GM23248 (cell line): ENCODE measurements around the gene ZNF438. TPM values are rescaled to one million over a fixed set of nuclear protein-coding genes. Genes with fewer than 3 reads are reported as not detected.

Experiments used
- DNase-seq: peaks from one replicate; pipeline ENCODE4 v3.0.0-alpha.2; 2015
- H2AFZ ChIP-seq: fragments of 200-600 bp; sonication (generic); 2 replicates; pipeline ENCODE4 v1.6.1; 2016; ENCODE audit warnings: antibody characterized with exemption
- H3F3A ChIP-seq: fragments of 200-600 bp; sonication (generic); 2 replicates; pipeline ENCODE4 v1.6.1; 2016; ENCODE audit warnings: mild to moderate bottlenecking, antibody characterized with exemption, mixed run types; ENCODE audit not compliant: insufficient read depth
- H3K27ac ChIP-seq: fragments of 200-600 bp; sonication (generic); 2 replicates; pipeline ENCODE4 v1.5.1; 2016; ENCODE audit warnings: mild to moderate bottlenecking
- H3K27me3 ChIP-seq: fragments of 200-600 bp; sonication (generic); replicated peaks from 2 replicates; pipeline ENCODE4 v1.6.1; 2016; ENCODE audit warnings: mild to moderate bottlenecking; ENCODE audit not compliant: insufficient read depth
- H3K36me3 ChIP-seq: fragments of 200-600 bp; sonication (generic); 2 replicates; pipeline ENCODE4 v1.6.1; 2016; ENCODE audit warnings: low read depth, mild to moderate bottlenecking
- H3K4me1 ChIP-seq: fragments of 200-600 bp; sonication (generic); 2 replicates; pipeline ENCODE4 v1.6.1; 2016; ENCODE audit warnings: mild to moderate bottlenecking; ENCODE audit not compliant: insufficient read depth
- H3K4me2 ChIP-seq: fragments of 200-600 bp; sonication (generic); one replicate; pipeline ENCODE4 v1.6.1; 2016; ENCODE audit warnings: mild to moderate bottlenecking; ENCODE audit not compliant: unreplicated experiment
- H3K4me3 ChIP-seq: fragments of 200-600 bp; sonication (generic); 2 replicates; pipeline ENCODE4 v1.5.1; 2016; ENCODE audit warnings: mild to moderate bottlenecking
- H3K79me2 ChIP-seq: fragments of 200-600 bp; sonication (generic); 2 replicates; pipeline ENCODE4 v1.6.1; 2016; ENCODE audit warnings: mild to moderate bottlenecking; ENCODE audit not compliant: insufficient read depth
- H3K9ac ChIP-seq: fragments of 200-600 bp; sonication (generic); 2 replicates; pipeline ENCODE4 v1.6.1; 2016; ENCODE audit warnings: mild to moderate bottlenecking
- H3K9me2 ChIP-seq: fragments of 200-600 bp; sonication (generic); 2 replicates; pipeline ENCODE4 v1.6.1; 2016; ENCODE audit warnings: mixed run types, mild to moderate bottlenecking, moderate library complexity; ENCODE audit not compliant: insufficient read depth
- H3K9me3 ChIP-seq: fragments of 200-600 bp; sonication (generic); one replicate; pipeline ENCODE4 v1.6.1; 2017; ENCODE audit warnings: low read depth
- H4K20me1 ChIP-seq: fragments of 200-600 bp; sonication (generic); 2 replicates; pipeline ENCODE4 v1.6.0; 2016; ENCODE audit not compliant: insufficient read depth
- EZH2 ChIP-seq: fragments of 200-600 bp; sonication (generic); IDR thresholded peaks from 2 replicates; pipeline ENCODE4 v1.6.1; 2018; ENCODE audit warnings: antibody characterized with exemption, mild to moderate bottlenecking; ENCODE audit not compliant: insufficient read depth, poor library complexity, severe bottlenecking
- EZH2phosphoT487 ChIP-seq: fragments of 200-600 bp; sonication (generic); IDR thresholded peaks from 2 replicates; pipeline ENCODE4 v1.6.1; 2018; ENCODE audit warnings: antibody characterized with exemption, moderate library complexity, mild to moderate bottlenecking, low read depth; ENCODE audit not compliant: insufficient read depth
- WGBS, 2 experiments: methylation state at CpG; one replicate each; pipeline ENCODE4 v1.1.6; 2015 to 2017; ENCODE audit warnings: low lambda C conversion rate in 2 of 2, low coverage in 1 of 2; ENCODE audit errors: missing lambda C conversion rate in 2 of 2; 5-methylcytosine and 5-hydroxymethylcytosine counted together
- in situ Hi-C: fragments of 300-500 bp; cut with MboI; formaldehyde crosslinking; loops from 2 replicates; pipeline ENCODE4 v1.15.0; 2020
- polyA plus RNA-seq: library from polyadenylated mRNA; unstranded; fragments of >200 nt; fragmentation: Nextera tagmentation; extraction: Ambion mirVana; gene quantifications from 2 replicates; pipeline ENCODE4 v1.2.1, GENCODE V29; 2016
- total RNA-seq: library from RNA; depleted of rRNA; stranded (reverse); fragments of >200 nt; shearing (Covaris generic); gene quantifications from 2 replicates; pipeline ENCODE4 v1.2.3, GENCODE V29; 2014

ZNF438 gene
- total and polyA plus RNA-seq, 2 experiments from 2014 or later = 2.9 to 4.1 TPM

GRCh38 chr10:30980951-30981616, 50.6 kb downstream of the ZNF438 start:
- peak; percentile 76 for DNase-seq

GRCh38 chr10:30979956-30980355, 51.7 kb downstream of the ZNF438 start:
- H3K4me3 ChIP-seq = no peak overlapping the region
- H3K36me3 ChIP-seq = no peaks in the 10 kb centered on the region
- peaks cover 9% of the 10 kb centered on the region; the same call in 1 of the 2 replicates for H3K79me2 ChIP-seq
- no peak overlapping the region for H3K4me2 ChIP-seq
- no peak overlapping the region for H3K27ac ChIP-seq
- no peaks in the 10 kb centered on the region for H3K27me3 ChIP-seq
- H3F3A ChIP-seq = peaks cover 23% of the 10 kb centered on the region
- 97 to 100% methylated on average over 4 of the region's 4 CpGs for WGBS, 2 experiments
- peaks cover 25% of the 10 kb centered on the region for H3K4me1 ChIP-seq
- H4K20me1 ChIP-seq = no peaks in the 10 kb centered on the region
- no peak for TF ChIP-seq EZH2phosphoT487
- TF ChIP-seq EZH2 = no peak
- in situ Hi-C loops = no loop called here
- H3K9me2 ChIP-seq = no peaks in the 10 kb centered on the region
- H3K9ac ChIP-seq = no peak overlapping the region
- no peak for DNase-seq
- no peaks in the 10 kb centered on the region for H3K9me3 ChIP-seq
- H2AFZ ChIP-seq = no peak overlapping the region

More at GRCh38 chr10:30980951-30981616, 50.6 kb downstream of the ZNF438 start:
- Histone ChIP-seq H3K9me3 (no peaks in the 10 kb centered on the region), H2AFZ (no peak overlapping the region), H3K79me2 (peaks cover 9% of the 10 kb centered on the region; the same call in 1 of the 2 replicates), H3K27me3 (no peaks in the 10 kb centered on the region), H3F3A (peaks cover 33% of the 10 kb centered on the region), H3K9me2 (no peaks in the 10 kb centered on the region), H3K27ac (no peak overlapping the region), H3K9ac (no peak overlapping the region), H3K4me1 (peaks cover 37% of the 10 kb centered on the region), H4K20me1 (no peaks in the 10 kb centered on the region), H3K4me2 (no peak overlapping the region), H3K4me3 (no peak overlapping the region), H3K36me3 (no peaks in the 10 kb centered on the region)
- TF ChIP-seq EZH2phosphoT487 = no peak
- TF ChIP-seq EZH2 = no peak
- WGBS, 2 experiments = 38 to 41% methylated on average over 7 of the region's 7 CpGs
- in situ Hi-C loops = no loop called here

- no peak for DNase-seq
- Histone ChIP-seq H3K4me3 (no peak overlapping the region), H3F3A (0 out of 2 replicates have a peak, but pooled peaks cover 13% of the 10 kb centered on the region), H3K27ac (no peak overlapping the region), H3K27me3 (no peaks in the 10 kb centered on the region), H3K79me2 (peaks cover 9% of the 10 kb centered on the region; the same call in 1 of the 2 replicates), H2AFZ (no peak overlapping the region), H3K4me2 (no peak overlapping the region), H3K4me1 (peaks cover 19% of the 10 kb centered on the region), H3K9me3 (no peaks in the 10 kb centered on the region), H4K20me1 (no peaks in the 10 kb centered on the region), H3K9ac (no peak overlapping the region), H3K36me3 (no peaks in the 10 kb centered on the region), H3K9me2 (peaks cover 3% of the 10 kb centered on the region; the same call in 1 of the 2 replicates)
- in situ Hi-C loops = no loop called here
- 97 to 98% methylated on average over 2 of the region's 2 CpGs for WGBS, 2 experiments
- TF ChIP-seq EZH2 = no peak
- TF ChIP-seq EZH2phosphoT487 = no peak
Measured at GRCh38 chr10:30978843-30979242, 52.8 kb downstream of the ZNF438 start.

GRCh38 chr10:30977385-30977784, 54.3 kb downstream of the ZNF438 start:
- Histone ChIP-seq H3K4me2 (no peak overlapping the region), H2AFZ (0 out of 2 replicates have a peak overlapping the region, but pooled peaks have one; percentile 13), H4K20me1 (no peaks in the 10 kb centered on the region), H3K9ac (no peak overlapping the region), H3K79me2 (peaks cover 4% of the 10 kb centered on the region; the same call in 1 of the 2 replicates), H3K36me3 (no peaks in the 10 kb centered on the region), H3F3A (0 out of 2 replicates have a peak, but pooled peaks cover 11% of the 10 kb centered on the region), H3K9me2 (peaks cover 3% of the 10 kb centered on the region; the same call in 1 of the 2 replicates), H3K27ac (no peak overlapping the region), H3K27me3 (no peaks in the 10 kb centered on the region), H3K4me1 (peaks cover 19% of the 10 kb centered on the region), H3K9me3 (no peaks in the 10 kb centered on the region), H3K4me3 (no peak overlapping the region)
- in situ Hi-C loops = no loop called here
- no peak for TF ChIP-seq EZH2phosphoT487
- no peak for TF ChIP-seq EZH2
- WGBS, 2 experiments = 84% methylated on average over 8 of the region's 8 CpGs
- no peak for DNase-seq
